ENCODE data around the gene KNL1.

Gene KNL1

DNA sequence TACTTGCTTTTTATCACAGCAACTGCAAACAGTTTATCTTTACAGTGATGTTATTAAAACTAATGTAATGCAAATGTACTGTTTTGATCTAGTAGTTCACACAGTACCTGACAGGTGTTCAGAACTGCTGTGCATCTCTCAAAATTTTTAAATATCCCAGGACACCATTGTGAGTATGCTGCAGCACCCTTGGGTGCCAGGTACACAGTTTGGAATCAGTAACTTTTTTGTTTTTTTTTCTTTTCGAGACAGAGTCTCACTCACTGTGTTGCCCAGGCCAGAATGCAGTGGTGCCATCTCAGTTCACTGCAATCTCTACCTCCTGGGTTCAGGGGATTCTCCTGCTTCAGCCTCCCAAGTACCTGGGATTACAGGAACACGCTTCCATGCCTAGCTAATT is 3.0 kb downstream of the KNL1 start:
- no peak overlapping the region for H3K4me3 ChIP-seq (replicated peaks in 1 of 2; ENCODE audit: low read depth in 2 of 2, low read length in 2 of 2)
- no peak for TF ChIP-seq CTCF (IDR thresholded peaks at IDR 0.05; ENCODE audit: low read depth, low read length)
- no peak for DNase-seq (ENCODE audit: low read depth in 2 of 2)

GRCh38 chr15:40598126-40598525 is 4.1 kb downstream of the KNL1 start:
- DNase-seq (ENCODE audit: low read depth in 2 of 2) = no peak
- no peak overlapping the region for H3K4me3 ChIP-seq (replicated peaks in 1 of 2; ENCODE audit: low read depth in 2 of 2, low read length in 2 of 2)
- TF ChIP-seq CTCF (IDR thresholded peaks at IDR 0.05; ENCODE audit: low read depth, low read length) = no peak

DNA sequence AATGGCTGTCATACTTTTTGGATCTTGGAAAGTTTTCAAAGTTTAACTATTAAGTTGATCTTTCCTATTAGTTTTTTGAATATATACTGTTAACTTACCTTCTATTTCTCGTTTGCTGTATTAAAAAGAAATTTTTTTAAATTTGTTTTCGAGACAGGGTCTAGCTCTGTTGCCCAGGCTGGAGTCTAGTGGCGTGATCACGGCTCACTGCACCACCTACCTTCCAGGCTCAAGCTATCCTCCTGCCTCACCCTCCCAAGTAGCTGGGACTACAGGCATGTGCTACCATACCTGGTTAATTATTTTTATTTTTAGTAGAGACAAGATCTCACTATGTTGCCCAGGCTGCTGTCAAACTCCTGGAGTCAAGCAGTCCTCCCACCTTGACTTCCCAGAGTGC is 4.6 kb downstream of the KNL1 start:
- H3K4me3 ChIP-seq (replicated peaks in 1 of 2; ENCODE audit: low read depth in 2 of 2, low read length in 2 of 2) = no peak overlapping the region
- DNase-seq (ENCODE audit: low read depth in 2 of 2) = no peak
- no peak for TF ChIP-seq CTCF (IDR thresholded peaks at IDR 0.05; ENCODE audit: low read depth, low read length)

DNA sequence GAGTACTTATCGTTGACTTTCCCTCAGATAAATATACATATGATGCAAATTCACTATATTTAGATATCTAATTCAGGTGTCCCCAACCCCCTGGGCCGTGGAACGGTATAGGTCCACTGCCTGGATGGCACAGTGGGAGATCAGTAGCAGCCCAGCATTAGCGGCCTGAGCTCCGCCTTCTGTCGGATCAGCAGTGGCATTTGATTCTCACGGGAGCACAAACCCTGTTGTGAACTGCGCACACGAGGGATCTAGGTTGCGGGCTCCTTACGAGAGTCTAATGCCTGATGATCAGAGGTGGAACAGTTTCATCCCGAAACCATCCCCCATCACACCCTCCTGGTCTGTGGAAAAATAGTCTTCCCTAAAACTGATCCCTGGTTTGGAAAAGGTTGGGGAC is 6.9 kb downstream of the KNL1 start:
- TF ChIP-seq CTCF (IDR thresholded peaks at IDR 0.05; ENCODE audit: low read depth, low read length) = no peak
- no peak for DNase-seq (ENCODE audit: low read depth in 2 of 2)
- no peak overlapping the region for H3K4me3 ChIP-seq (replicated peaks in 1 of 2; ENCODE audit: low read depth in 2 of 2, low read length in 2 of 2)

DNA sequence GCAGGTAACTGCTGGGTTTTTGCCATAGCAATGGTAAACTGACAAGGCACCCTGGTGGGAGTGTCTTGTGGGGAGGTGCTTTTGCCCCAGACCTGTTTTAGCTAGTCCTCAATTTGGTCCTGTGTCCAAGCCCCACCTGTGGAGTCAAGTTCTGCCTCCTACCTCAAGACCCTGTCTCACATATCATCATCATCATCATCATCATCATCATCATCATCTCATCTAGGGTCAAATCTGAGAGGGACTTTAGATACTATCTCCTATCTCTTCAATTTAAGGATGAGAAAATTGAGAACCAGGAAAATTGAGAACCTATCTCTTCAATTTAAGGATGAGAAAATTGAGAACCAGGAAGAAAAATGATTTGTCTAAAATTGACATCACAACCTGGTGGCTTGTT is 9.9 kb downstream of the KNL1 start:
- H3K4me3 ChIP-seq (replicated peaks in 1 of 2; ENCODE audit: low read depth in 2 of 2, low read length in 2 of 2) = no peak overlapping the region
- no peak for TF ChIP-seq CTCF (IDR thresholded peaks at IDR 0.05; ENCODE audit: low read depth, low read length)
- no peak for DNase-seq (ENCODE audit: low read depth in 2 of 2)

GRCh38 chr15:40613080-40613479 is 19.0 kb downstream of the KNL1 start:
- no peak for DNase-seq (ENCODE audit: low read depth in 2 of 2)
- no peak for TF ChIP-seq CTCF (IDR thresholded peaks at IDR 0.05; ENCODE audit: low read depth, low read length)
- no peak overlapping the region for H3K4me3 ChIP-seq (replicated peaks in 1 of 2; ENCODE audit: low read depth in 2 of 2, low read length in 2 of 2)

DNA sequence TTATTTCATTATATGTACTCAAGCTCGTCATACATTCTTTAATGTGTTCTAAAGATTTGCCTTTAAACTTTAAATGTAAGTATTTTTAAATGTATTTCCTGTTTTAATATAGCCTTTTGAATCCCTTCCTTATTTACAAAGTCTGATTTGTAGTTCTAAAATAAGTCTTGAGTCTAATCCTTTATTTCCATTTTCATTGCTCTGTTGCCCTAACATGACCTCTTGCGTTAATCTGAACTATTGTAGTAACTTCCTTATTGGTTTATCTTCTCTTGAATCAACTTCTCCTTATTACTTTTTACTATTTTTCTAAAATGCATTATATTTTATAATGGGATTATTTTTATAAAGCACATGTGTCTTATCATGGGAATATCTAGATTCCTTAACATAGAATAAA is 24.0 kb downstream of the KNL1 start:
- no peak overlapping the region for H3K4me3 ChIP-seq (replicated peaks in 1 of 2; ENCODE audit: low read depth in 2 of 2, low read length in 2 of 2)
- no peak for TF ChIP-seq CTCF (IDR thresholded peaks at IDR 0.05; ENCODE audit: low read depth, low read length)
- no peak for DNase-seq (ENCODE audit: low read depth in 2 of 2)

Measured in cardiac fibroblast (primary cell).